Astrocyte (in vitro differentiated cells and primary cell): ENCODE data around the gene PTMA.

Experiments used
- CTCF ChIP-seq: IDR thresholded peaks from 2 replicates; pipeline ENCODE4 v1.5.1; 2011; ENCODE audit warnings: low read depth, mild to moderate bottlenecking, inconsistent platforms, low read length, moderate library complexity; ENCODE audit not compliant: insufficient read depth
- EZH2 ChIP-seq: IDR thresholded peaks from 2 replicates; pipeline ENCODE4 v1.6.1; 2012; ENCODE audit warnings: mild to moderate bottlenecking, low read length, inconsistent platforms; ENCODE audit not compliant: insufficient read depth

GRCh38 chr2:231676243-231676642, 32.1 kb upstream of the PTMA start:
- TF ChIP-seq CTCF: no peak
- TF ChIP-seq EZH2: no peak
